NCI-H2196 treated with DMSO at 0.1 percent for 48 hours (cell line): ENCODE data around the gene NGDN.
A peak's percentile ranks its signal among the peaks of the same experiment; 100 is the strongest.

Source experiments
- DNase-seq: peaks from one replicate; lab custom pipeline; 2025; ENCODE audit not compliant: unreplicated experiment; lab: John Stamatoyannopoulos, UW

Gene NGDN

GRCh38 chr14:23468704-23469126 lies 788 bp upstream of the NGDN start:
- DNase-seq = no peak

- no peak for DNase-seq
Observed at GRCh38 chr14:23469906-23470403, 452 bp downstream of the NGDN start.

- no peak for DNase-seq
Observed at GRCh38 chr14:23470947-23471346, 1.4 kb downstream of the NGDN start.

- peak; percentile 47 for DNase-seq
Observed at GRCh38 chr14:23478109-23478759, 8.7 kb downstream of the NGDN start.

- DNase-seq = no peak
Observed at GRCh38 chr14:23481362-23481970, 12.0 kb downstream of the NGDN start.

- DNase-seq = no peak
Observed at GRCh38 chr14:23481979-23482822, 12.7 kb downstream of the NGDN start.

GRCh38 chr14:23482823-23483148 lies 13.3 kb downstream of the NGDN start:
- no peak for DNase-seq

- peak; percentile 81 for DNase-seq
Observed at GRCh38 chr14:23483236-23483854, 13.8 kb downstream of the NGDN start.

GRCh38 chr14:23485326-23485725 lies 15.8 kb downstream of the NGDN start:
- no peak for DNase-seq

- DNase-seq = no peak
Observed at GRCh38 chr14:23486036-23486435, 16.5 kb downstream of the NGDN start.

- no peak for DNase-seq
Observed at GRCh38 chr14:23487216-23487615, 17.7 kb downstream of the NGDN start.

- no peak for DNase-seq
Observed at GRCh38 chr14:23492618-23493272, 23.2 kb downstream of the NGDN start.

- no peak for DNase-seq
Observed at GRCh38 chr14:23494223-23494622, 24.7 kb downstream of the NGDN start.

GRCh38 chr14:23512156-23512555 lies 42.7 kb downstream of the NGDN start:
- DNase-seq = peak; percentile 26

- peak; percentile 83 for DNase-seq
Observed at GRCh38 chr14:23513005-23513817, 43.7 kb downstream of the NGDN start.

- DNase-seq = peak; percentile 70
Observed at GRCh38 chr14:23513818-23514643, 44.5 kb downstream of the NGDN start.

- peak; percentile 91 for DNase-seq
Observed at GRCh38 chr14:23514644-23514957, 45.1 kb downstream of the NGDN start.

- DNase-seq = no peak
Observed at GRCh38 chr14:23517650-23518326, 48.3 kb downstream of the NGDN start.

- no peak for DNase-seq
Observed at GRCh38 chr14:23518709-23519108, 49.2 kb downstream of the NGDN start.
